AG09319 (cell line): ENCODE results near the gene GGNBP2.

Experiments
- DNase-seq: peaks from one replicate; pipeline ENCODE4 v3.0.0-alpha.2; 2010; ENCODE audit warnings: low read depth; ENCODE audit errors: extremely low read depth
- CTCF ChIP-seq: IDR thresholded peaks from 2 replicates; pipeline ENCODE4 v1.5.1; 2011; ENCODE audit warnings: low read depth, mild to moderate bottlenecking, inconsistent platforms, low read length, moderate library complexity

Gene GGNBP2

DNA sequence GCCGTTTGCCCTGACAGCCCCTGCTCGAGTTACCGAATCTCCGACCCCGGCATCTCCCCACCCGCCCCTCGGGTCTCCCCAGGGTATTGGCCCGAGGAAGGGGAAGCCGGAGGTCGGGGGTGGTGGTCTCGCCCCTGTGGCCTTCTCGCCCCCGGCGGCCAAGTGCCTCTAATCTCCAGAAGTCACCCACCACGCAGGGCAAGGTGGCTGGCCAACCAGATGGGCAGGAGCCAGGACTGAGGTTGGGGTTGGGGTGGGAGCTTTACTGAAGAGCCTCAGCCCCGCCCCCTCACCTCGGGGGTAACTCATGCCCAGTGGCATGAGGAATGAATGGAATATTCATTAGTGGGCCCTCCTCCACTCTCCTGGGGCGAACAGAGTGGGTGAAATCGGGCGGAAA is 47.6 kb downstream of the GGNBP2 start:
- no peak for TF ChIP-seq CTCF
- DNase-seq, result no peak

GRCh38 chr17:36592716-36593321 is 48.1 kb downstream of the GGNBP2 start:
- no peak for TF ChIP-seq CTCF
- DNase-seq, result no peak

- no peak for DNase-seq
- TF ChIP-seq CTCF, result no peak
Observed at GRCh38 chr17:36593656-36594316, 49.1 kb downstream of the GGNBP2 start.

DNA sequence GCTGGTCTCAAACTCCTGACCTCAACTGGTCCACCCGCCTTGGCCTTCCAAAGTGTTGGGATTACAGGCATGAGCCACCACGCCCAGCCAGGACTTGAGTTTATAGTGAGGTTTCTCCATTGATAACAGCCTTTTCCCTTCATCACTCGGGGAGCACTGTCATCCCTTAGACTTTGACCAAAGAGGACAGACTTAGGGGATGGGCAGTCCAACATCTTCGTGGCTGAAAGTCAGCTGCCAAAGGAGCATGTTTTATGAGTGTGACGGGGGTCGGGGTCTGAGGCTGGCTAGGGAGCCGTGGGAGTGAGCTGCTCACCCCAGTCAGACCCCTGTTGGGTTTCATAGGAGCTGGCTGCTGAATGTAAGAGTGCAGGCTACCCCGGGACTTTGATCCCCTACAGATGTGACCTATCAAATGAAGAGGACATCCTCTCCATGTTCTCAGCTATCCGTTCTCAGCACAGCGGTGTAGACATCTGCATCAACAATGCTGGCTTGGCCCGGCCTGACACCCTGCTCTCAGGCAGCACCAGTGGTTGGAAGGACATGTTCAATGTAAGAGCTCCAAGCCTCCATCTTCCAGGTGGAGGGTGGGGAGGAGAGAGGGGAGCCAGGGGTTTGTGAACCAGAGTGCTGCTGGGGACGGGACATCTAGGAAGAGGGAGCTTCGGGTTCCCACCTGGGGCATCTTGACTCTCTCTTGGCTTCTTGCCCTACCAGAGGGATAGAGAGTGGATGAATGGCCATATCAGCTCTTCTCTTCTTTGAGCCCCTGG is 50.1 kb downstream of the GGNBP2 start:
- TF ChIP-seq CTCF, result no peak
- DNase-seq, result no peak

DNA sequence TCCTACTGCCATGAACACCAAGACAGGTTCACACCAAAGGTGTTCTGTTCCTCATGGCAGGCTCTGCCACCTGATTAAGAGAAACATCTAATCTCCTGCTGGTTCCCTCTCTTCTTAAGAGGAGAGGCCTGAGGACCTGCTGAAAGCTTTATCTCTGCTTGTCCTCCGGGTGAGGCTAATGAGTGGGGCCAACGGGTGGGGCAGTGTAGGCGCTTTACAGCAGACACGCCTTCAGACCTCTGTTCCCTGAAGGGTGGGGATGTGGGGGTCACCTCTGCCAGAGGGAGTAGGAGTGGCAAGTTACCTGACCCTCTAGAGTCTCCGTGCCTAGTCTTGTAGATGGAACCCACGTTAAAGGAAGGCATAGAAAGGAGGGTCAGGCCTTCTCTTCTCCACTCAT is 52.5 kb downstream of the GGNBP2 start:
- DNase-seq, result no peak
- no peak for TF ChIP-seq CTCF

GRCh38 chr17:36597866-36598777 is 53.4 kb downstream of the GGNBP2 start:
- DNase-seq, result no peak
- TF ChIP-seq CTCF, result no peak
